K562 (cell line): ENCODE measurements around the gene S100A1. TPM values are rescaled to one million over a fixed set of nuclear protein-coding genes. Genes with fewer than 3 reads are reported as not detected.
A peak's percentile ranks its signal among the peaks of the same experiment; 100 is the strongest.

Experiments used
- ATAC-seq: fragments of 200-7000 bp; cut with Tn5 transposase; 3 replicates; pipeline ENCODE4 v1.9.1; 2020; ENCODE audit warnings: moderate library complexity
- BruUV-seq: library from RNA; stranded (reverse); fragments of 400-500 nt; replicated peaks from 2 replicates; lab custom pipeline; 2021; lab: Mats Ljungman, UMichigan
- CTCF ChIA-PET: fragments of 300-600 bp; formaldehyde crosslinking; extraction: SDS; loops from one replicate; lab custom pipeline; 2021; ENCODE audit warnings: low intra/inter-chr PET ratio; lab: Yijun Ruan, JAX
- POLR2A ChIA-PET: fragments of 300-600, 350-650 bp; sonication (Branson Sonifier 250); formaldehyde crosslinking; extraction: SDS; loops from one replicate; lab custom pipeline; 2021; ENCODE audit warnings: antibody characterized with exemption, inconsistent platforms; lab: Yijun Ruan, JAX
- DNase-seq, 4 experiments: peaks; one replicate each; pipeline versions ENCODE4 v3.0.0 to v3.0.0-alpha.2; 2011 to 2018; ENCODE audit warnings: low spot score in 3 of 4, mixed read lengths in 3 of 4; ENCODE audit errors: extremely low read depth in 1 of 4
- FAIRE-seq: peaks from 2 replicates; lab custom pipeline; 2011; peaks lifted over from hg19 to GRCh38; lab: Jason Lieb, UNC
- H2AFZ ChIP-seq: 2 replicates; pipeline ENCODE4 v1.6.0; 2011; ENCODE audit warnings: low read depth, low read length, control low read depth, inconsistent platforms
- H3K27ac ChIP-seq: fragments of 200-600 bp; 3 replicates; pipeline ENCODE4 v1.8.0; 2011; ENCODE audit warnings: low read depth, mild to moderate bottlenecking, control low read depth, inconsistent platforms, low read length, moderate library complexity, mixed read lengths; ENCODE audit errors: extremely low read depth
- H3K27me3 ChIP-seq, 2 experiments: fragments of 300-600 bp in 1 of 2; 2 replicates in 1 of 2; 3 replicates in 1 of 2; pipeline versions ENCODE4 v1.6.0 to v1.8.0; 2011; ENCODE audit warnings: inconsistent platforms in 2 of 2, low read length in 2 of 2, mild to moderate bottlenecking in 1 of 2, mixed read lengths in 1 of 2, moderate library complexity in 1 of 2; ENCODE audit not compliant: control insufficient read depth in 2 of 2, insufficient read depth in 2 of 2
- H3K36me3 ChIP-seq: fragments of 300-600 bp; 3 replicates; pipeline ENCODE4 v1.8.0; 2011; ENCODE audit warnings: mild to moderate bottlenecking, low read length, inconsistent platforms; ENCODE audit not compliant: control insufficient read depth, insufficient read depth
- H3K4me1 ChIP-seq, 2 experiments: fragments of 200-600 bp in 1 of 2; replicated peaks in 1 of 2; 2 replicates in 1 of 2; 3 replicates in 1 of 2; pipeline versions ENCODE4 v1.5.1 to v1.8.0; 2011; ENCODE audit warnings: inconsistent platforms in 2 of 2, low read length in 2 of 2, mild to moderate bottlenecking in 1 of 2, mixed read lengths in 1 of 2, moderate library complexity in 1 of 2; ENCODE audit not compliant: control insufficient read depth in 2 of 2, insufficient read depth in 2 of 2
- H3K4me2 ChIP-seq: 2 replicates; pipeline ENCODE4 v1.6.1; 2011; ENCODE audit warnings: low read length, control low read depth, inconsistent platforms, mixed read lengths; ENCODE audit not compliant: insufficient read depth
- H3K4me3 ChIP-seq: fragments of 200-600 bp; sonication (generic), shearing (Covaris generic); 2 replicates; pipeline ENCODE4 v1.5.1; 2016; ENCODE audit warnings: control low read depth, inconsistent platforms
- H3K79me2 ChIP-seq: fragments of 200-600 bp; 3 replicates; pipeline ENCODE4 v1.8.0; 2011; ENCODE audit warnings: low read length, inconsistent platforms; ENCODE audit not compliant: control insufficient read depth, insufficient read depth
- H3K9ac ChIP-seq, 2 experiments: 2 replicates each; pipeline versions ENCODE4 v1.6.0 to v1.6.1; 2011; ENCODE audit warnings: low read depth in 2 of 2, low read length in 2 of 2, control low read depth in 1 of 2, inconsistent platforms in 1 of 2, mild to moderate bottlenecking in 1 of 2, mixed read lengths in 1 of 2; ENCODE audit not compliant: insufficient read depth in 1 of 2
- H3K9me1 ChIP-seq: one replicate; pipeline ENCODE4 v1.6.0; 2011; ENCODE audit warnings: inconsistent platforms, mild to moderate bottlenecking, low read length, moderate library complexity; ENCODE audit not compliant: control insufficient read depth, insufficient read depth
- H3K9me3 ChIP-seq: replicated peaks from 2 replicates; pipeline ENCODE4 v1.5.1; 2011; ENCODE audit warnings: low read depth, low read length, inconsistent platforms; ENCODE audit not compliant: control insufficient read depth, insufficient read depth
- H4K20me1 ChIP-seq: replicated peaks from 2 replicates; pipeline ENCODE4 v1.6.1; 2011; ENCODE audit warnings: low read length, inconsistent platforms, mixed read lengths; ENCODE audit not compliant: control insufficient read depth, insufficient read depth
- ZNF263 ChIP-seq: sonication (generic); formaldehyde crosslinking; IDR thresholded peaks from 2 replicates; pipeline ENCODE4 v1.8.0; 2022; ENCODE audit warnings: mild to moderate bottlenecking, missing genetic modification reagents, borderline replicate concordance
- ZNF609 ChIP-seq: sonication (generic); formaldehyde crosslinking; IDR thresholded peaks from 2 replicates; pipeline ENCODE4 v1.8.1; 2023; ENCODE audit warnings: missing genetic modification reagents, mild to moderate bottlenecking, borderline replicate concordance
- WGBS: fragments of 100-300 bp; shearing (Covaris generic); methylation state at CpG from one replicate; pipeline ENCODE4 v1.1.6; 2016; ENCODE audit warnings: low coverage, mixed read lengths; ENCODE audit not compliant: insufficient coverage; ENCODE audit errors: missing lambda C conversion rate; 5-methylcytosine and 5-hydroxymethylcytosine counted together
- in situ Hi-C: fragments of 300-500 bp; cut with MboI; formaldehyde crosslinking; loops from 4 replicates; pipeline ENCODE4 v1.15.0; 2018; ENCODE audit warnings: inconsistent platforms, mixed read lengths
- intact Hi-C: fragments of 100-400 bp; cut with micrococcal nuclease; formaldehyde crosslinking; loops from 2 replicates; pipeline ENCODE4 v1.14.2; 2022
- polyA plus RNA-seq, 8 experiments: library from polyadenylated mRNA; depleted of rRNA in 4 of 8; stranded (reverse) in 5 of 8; unstranded in 3 of 8; fragments of >200 nt; fragmentation: Nextera tagmentation in 2 of 8; fragmentation: Illumina TruSeq in 1 of 8; extraction: Ambion mirVana in 2 of 8; extraction: Trizol in 1 of 8; gene quantifications; 2 replicates each; pipeline versions ENCODE4 v1.2.1 to v1.2.3, GENCODE V29; 2011 to 2014; ENCODE audit warnings: inconsistent platforms in 1 of 8, missing spikeins in 1 of 8
- total RNA-seq, 7 experiments: library from RNA; depleted of rRNA in 6 of 7; stranded (reverse); fragments of >200 nt in 6 of 7; fragmentation: Illumina TruSeq in 2 of 7; extraction: Trizol in 2 of 7; gene quantifications; 2 replicates each; pipeline versions ENCODE4 v1.2.1 to v1.2.3, GENCODE V29; 2011 to 2021; ENCODE audit warnings: low replicate concordance in 1 of 7

Gene S100A1
- total and polyA plus RNA-seq, 9 of the 15 experiments (the other 6 are each of a cell fraction or from before 2014, with no cell fraction given), result 0.44 to 30.1 (median 12.7) TPM

DNA sequence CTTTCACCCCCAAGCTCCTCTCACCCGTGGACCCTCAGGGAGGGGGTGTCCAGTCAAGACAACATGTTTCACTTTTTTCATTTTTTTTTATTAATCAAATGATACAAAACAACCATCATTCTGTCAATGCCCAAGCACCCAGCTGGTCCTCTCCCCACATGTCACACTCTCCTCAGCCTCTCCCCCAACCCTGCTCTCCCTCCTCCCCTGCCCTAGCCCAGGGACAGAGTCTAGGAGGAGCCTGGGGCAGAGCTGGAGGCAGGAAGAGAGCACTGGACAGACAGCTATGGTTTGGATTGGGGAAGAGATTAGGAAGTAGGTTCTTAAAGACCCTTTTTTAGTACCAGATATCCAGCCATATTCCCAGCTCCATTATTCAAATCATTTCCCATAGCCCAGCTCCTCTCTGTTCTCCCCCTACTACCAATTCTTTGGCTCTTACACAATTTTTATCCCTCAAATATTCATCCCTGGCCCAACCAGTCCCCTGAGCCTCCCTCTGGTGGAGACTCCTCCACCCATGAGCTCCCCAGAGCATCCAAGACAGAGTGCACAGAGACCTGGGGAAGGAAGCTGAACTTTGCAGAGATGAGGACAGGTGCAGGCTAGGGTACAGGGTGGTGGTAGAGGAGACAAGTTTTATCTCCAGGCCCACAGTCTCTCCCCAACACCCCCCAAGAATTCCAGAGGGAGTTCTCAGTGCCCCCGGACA lies 13.9 kb upstream of the S100A1 start:
- Histone ChIP-seq H3K9ac (no peak overlapping the region), H4K20me1 (no peaks in the 10 kb centered on the region), H3K4me3 (no peak overlapping the region), H3K36me3 (no peaks in the 10 kb centered on the region), H3K27ac (no peak overlapping the region), H3K9me3 (no peaks in the 10 kb centered on the region), H3K79me2 (no peaks in the 10 kb centered on the region), H2AFZ (no peak overlapping the region), H3K4me1 (peaks cover 28 to 47% of the 10 kb centered on the region in 2 experiments), H3K27me3 (no peaks in the 10 kb centered on the region), H3K4me2 (no peak overlapping the region), H3K9me1 (no peaks in the 10 kb centered on the region)
- no TSS peak for BruUV-seq
- ATAC-seq (no peak), DNase-seq (no peak), FAIRE-seq (no peak)
- intact Hi-C loops (no loop called here), in situ Hi-C loops (no loop called here)
- peak; percentile 87 for TF ChIP-seq ZNF263 (CRISPR knock-in tag)
- no peak for TF ChIP-seq ZNF609 (CRISPR knock-in tag)
- CTCF ChIA-PET, result no interaction called here
- POLR2A ChIA-PET, result interaction anchor here (0.6 to 6.8 kb wide), 6 partner anchors 10 to 898 kb away, joined by 3 to 70 read pairs (median 4); partner anchors contain the start of genes S100A1 and S100A13
- WGBS, result 45% methylated on average over 2 of the region's 2 CpGs
